Measurements from ENCODE around the gene SRSF9.

DNA sequence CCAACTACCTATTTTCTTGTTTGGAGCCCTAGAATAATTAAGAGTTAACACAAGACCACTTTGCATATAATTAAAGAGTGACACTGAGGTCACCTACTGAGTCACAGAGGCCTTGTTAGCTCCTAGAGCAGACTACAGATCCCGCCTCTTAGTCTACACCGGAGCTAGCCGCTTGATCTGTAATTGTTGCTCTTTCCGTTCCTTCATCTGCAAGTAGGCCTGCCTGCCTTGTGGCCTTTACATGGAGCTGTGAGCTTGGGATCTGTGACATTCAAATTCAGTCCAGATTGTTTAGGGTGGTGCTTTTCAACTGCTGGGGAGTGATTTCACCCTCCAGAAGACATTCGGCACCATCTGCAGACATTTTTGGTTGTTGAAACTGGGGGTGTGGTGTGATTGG lies 20.8 kb upstream of the SRSF9 start:
- TF ChIP-seq, protein P1, sequence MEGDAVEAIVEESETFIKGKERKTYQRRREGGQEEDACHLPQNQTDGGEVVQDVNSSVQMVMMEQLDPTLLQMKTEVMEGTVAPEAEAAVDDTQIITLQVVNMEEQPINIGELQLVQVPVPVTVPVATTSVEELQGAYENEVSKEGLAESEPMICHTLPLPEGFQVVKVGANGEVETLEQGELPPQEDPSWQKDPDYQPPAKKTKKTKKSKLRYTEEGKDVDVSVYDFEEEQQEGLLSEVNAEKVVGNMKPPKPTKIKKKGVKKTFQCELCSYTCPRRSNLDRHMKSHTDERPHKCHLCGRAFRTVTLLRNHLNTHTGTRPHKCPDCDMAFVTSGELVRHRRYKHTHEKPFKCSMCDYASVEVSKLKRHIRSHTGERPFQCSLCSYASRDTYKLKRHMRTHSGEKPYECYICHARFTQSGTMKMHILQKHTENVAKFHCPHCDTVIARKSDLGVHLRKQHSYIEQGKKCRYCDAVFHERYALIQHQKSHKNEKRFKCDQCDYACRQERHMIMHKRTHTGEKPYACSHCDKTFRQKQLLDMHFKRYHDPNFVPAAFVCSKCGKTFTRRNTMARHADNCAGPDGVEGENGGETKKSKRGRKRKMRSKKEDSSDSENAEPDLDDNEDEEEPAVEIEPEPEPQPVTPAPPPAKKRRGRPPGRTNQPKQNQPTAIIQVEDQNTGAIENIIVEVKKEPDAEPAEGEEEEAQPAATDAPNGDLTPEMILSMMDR (IDR thresholded peaks at IDR 0.05 in 2 of 3, conservative IDR thresholded peaks at IDR 0.05 in 1 of 3; ENCODE audit: borderline replicate concordance in 1 of 3, insufficient read depth in 1 of 3, low read depth in 2 of 3, low read length in 2 of 3) = no peak
- TF ChIP-seq POLR2AphosphoS5 (IDR thresholded peaks at IDR 0.05; ENCODE audit: low read depth, low read length) (no peak), POLR2A (IDR thresholded peaks at IDR 0.05; ENCODE audit: borderline replicate concordance, extremely low read depth, insufficient read depth, insufficient read length) (no peak), ZNF274 (IDR thresholded peaks at IDR 0.05; ENCODE audit: low read depth, low read length) (no peak), SP1 (IDR thresholded peaks at IDR 0.05; ENCODE audit: low read depth) (no peak), EZH2phosphoT487 (IDR thresholded peaks at IDR 0.05; ENCODE audit: borderline replicate concordance) (no peak)
